ENCODE measurements around the gene ZNF662. TPM values are rescaled to one million over a fixed set of nuclear protein-coding genes. Genes with fewer than 3 reads are reported as not detected.

Gene ZNF662
- total and polyA plus RNA-seq, 2 of the 13 experiments (the other 11 are each of a cell fraction or from before 2014, with no cell fraction given) = not detected

DNA sequence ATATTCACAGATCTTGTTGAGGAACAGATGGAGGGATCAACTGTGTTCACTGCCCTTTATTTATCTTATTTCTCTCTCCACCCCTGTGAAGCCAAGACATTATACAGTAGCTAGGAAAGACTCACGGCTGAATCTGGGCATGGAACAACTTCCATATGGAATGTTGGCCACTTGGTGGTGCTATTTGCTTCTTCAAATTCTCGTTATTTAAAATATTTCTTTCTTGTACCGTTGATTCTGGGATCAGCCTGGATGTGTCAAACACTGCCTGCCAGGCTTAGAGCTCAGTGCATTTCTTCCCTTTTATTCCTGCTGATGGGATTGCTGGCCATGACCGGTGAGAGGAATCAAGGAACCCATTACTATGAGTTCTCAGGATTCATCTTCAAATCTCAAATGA lies 55.7 kb downstream of the ZNF662 start:
- intact Hi-C loops (cut with micrococcal nuclease; ENCODE audit: unreplicated experiment) (loop anchor here (1.0 to 2.0 kb wide), 3 partner anchors 109 to 417 kb away; no protein-coding TSS in a partner anchor), in situ Hi-C loops (cut with HindIII; ENCODE audit: extremely low pct_ligation_motif_present, low pct_unique_long_range_greater_than_20kb) (loop anchor here (5.0 to 25.0 kb wide), 3 partner anchors 113 to 551 kb away; no protein-coding TSS in a partner anchor)
- peak; percentile 63 for TF ChIP-seq SMC3 (IDR thresholded peaks at IDR 0.05; ENCODE audit: low read length)
- TF ChIP-seq, protein P1, sequence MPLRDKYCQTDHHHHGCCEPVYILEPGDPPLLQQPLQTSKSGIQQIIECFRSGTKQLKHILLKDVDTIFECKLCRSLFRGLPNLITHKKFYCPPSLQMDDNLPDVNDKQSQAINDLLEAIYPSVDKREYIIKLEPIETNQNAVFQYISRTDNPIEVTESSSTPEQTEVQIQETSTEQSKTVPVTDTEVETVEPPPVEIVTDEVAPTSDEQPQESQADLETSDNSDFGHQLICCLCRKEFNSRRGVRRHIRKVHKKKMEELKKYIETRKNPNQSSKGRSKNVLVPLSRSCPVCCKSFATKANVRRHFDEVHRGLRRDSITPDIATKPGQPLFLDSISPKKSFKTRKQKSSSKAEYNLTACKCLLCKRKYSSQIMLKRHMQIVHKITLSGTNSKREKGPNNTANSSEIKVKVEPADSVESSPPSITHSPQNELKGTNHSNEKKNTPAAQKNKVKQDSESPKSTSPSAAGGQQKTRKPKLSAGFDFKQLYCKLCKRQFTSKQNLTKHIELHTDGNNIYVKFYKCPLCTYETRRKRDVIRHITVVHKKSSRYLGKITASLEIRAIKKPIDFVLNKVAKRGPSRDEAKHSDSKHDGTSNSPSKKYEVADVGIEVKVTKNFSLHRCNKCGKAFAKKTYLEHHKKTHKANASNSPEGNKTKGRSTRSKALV (CRISPR knock-in tag; IDR thresholded peaks at IDR 0.05) = no peak
- peak; percentile 79 for TF ChIP-seq STAG1 (CRISPR knock-in tag; IDR thresholded peaks at IDR 0.05)
- TF ChIP-seq RAD21 (CRISPR knock-in tag; IDR thresholded peaks at IDR 0.05) = peak; percentile 43; the same call in 1 of the 2 replicates
- TF ChIP-seq, protein P2, sequence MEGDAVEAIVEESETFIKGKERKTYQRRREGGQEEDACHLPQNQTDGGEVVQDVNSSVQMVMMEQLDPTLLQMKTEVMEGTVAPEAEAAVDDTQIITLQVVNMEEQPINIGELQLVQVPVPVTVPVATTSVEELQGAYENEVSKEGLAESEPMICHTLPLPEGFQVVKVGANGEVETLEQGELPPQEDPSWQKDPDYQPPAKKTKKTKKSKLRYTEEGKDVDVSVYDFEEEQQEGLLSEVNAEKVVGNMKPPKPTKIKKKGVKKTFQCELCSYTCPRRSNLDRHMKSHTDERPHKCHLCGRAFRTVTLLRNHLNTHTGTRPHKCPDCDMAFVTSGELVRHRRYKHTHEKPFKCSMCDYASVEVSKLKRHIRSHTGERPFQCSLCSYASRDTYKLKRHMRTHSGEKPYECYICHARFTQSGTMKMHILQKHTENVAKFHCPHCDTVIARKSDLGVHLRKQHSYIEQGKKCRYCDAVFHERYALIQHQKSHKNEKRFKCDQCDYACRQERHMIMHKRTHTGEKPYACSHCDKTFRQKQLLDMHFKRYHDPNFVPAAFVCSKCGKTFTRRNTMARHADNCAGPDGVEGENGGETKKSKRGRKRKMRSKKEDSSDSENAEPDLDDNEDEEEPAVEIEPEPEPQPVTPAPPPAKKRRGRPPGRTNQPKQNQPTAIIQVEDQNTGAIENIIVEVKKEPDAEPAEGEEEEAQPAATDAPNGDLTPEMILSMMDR (CRISPR knock-in tag; IDR thresholded peaks at IDR 0.05) = peak; percentile 74
- H4K20me1 ChIP-seq (ENCODE audit: insufficient read depth, low read length) = no peaks in the 10 kb centered on the region
- H2AFZ ChIP-seq (ENCODE audit: low read length) = no peak overlapping the region
- H3K4me1 ChIP-seq (ENCODE audit: insufficient read depth, low read length) = no peaks in the 10 kb centered on the region
- ChIA-PET POLR2A (no interaction called here), CTCF (ENCODE audit: low intra/inter-chr PET ratio, low total read pairs) (interaction anchor here (1.7 to 2.4 kb wide), 3 partner anchors 110 to 541 kb away, joined by 6 to 11 read pairs (median 8); no protein-coding TSS in a partner anchor)
- H3K9ac ChIP-seq (ENCODE audit: insufficient read depth, low read depth, low read length) = no peak overlapping the region
- no peak overlapping the region for H3K4me3 ChIP-seq (replicated peaks in 1 of 3; ENCODE audit: insufficient read depth in 1 of 3, low read depth in 2 of 3, low read length in 3 of 3)
- FAIRE-seq (peak; percentile 88), ATAC-seq (peak; percentile 58), DNase-seq (ENCODE audit: low spot score) (peak; percentile 42)
- no peaks in the 10 kb centered on the region for H3K9me3 ChIP-seq (ENCODE audit: low read length)
- no peaks in the 10 kb centered on the region for H3K79me2 ChIP-seq (ENCODE audit: insufficient read depth, low read length)
- no peak overlapping the region for H3K27ac ChIP-seq (ENCODE audit: extremely low read length, insufficient read depth, low read length)
- 0% methylated on average over 4 of the region's 4 CpGs for WGBS (ENCODE audit: low lambda C conversion rate)
- no peaks in the 10 kb centered on the region for H3K27me3 ChIP-seq (ENCODE audit: control insufficient read depth in 1 of 2, insufficient read depth in 2 of 2, low read length in 2 of 2)
- H3K36me3 ChIP-seq (replicated peaks in 1 of 2; ENCODE audit: control insufficient read depth in 1 of 2, insufficient read depth in 2 of 2, low read length in 2 of 2) = no peaks in the 10 kb centered on the region
- no peak overlapping the region for H3K4me2 ChIP-seq (ENCODE audit: low read depth, low read length)
- BruUV-seq (replicated peaks) = no TSS peak
